Natural killer cell (primary cell): ENCODE data around the gene FAM53B. TPM values are rescaled to one million over a fixed set of nuclear protein-coding genes. Genes with fewer than 3 reads are reported as not detected.

Source experiments
- ATAC-seq, 3 donors: fragments of 150-1000 bp in 2 of 3; fragments of 200-7000 bp in 1 of 3; cut with Tn5 transposase; 1 replicate in 1 of 3; 2 replicates in 2 of 3; pipeline ENCODE4 v1.10.0; 2021; ENCODE audit warnings: mild to moderate bottlenecking in 2 of 3, moderate library complexity in 2 of 3
- DNase-seq, 2 donors: peaks; one replicate each; pipeline versions ENCODE4 v3.0.0 to v3.0.0-alpha.2; 2013 to 2021; ENCODE audit warnings: mixed read lengths in 1 of 2
- H3K27ac ChIP-seq: one replicate; pipeline ENCODE4 v1.5.1; 2013; ENCODE audit warnings: mild to moderate bottlenecking, low read length
- H3K27me3 ChIP-seq: one replicate; pipeline ENCODE4 v1.6.1; 2013; ENCODE audit warnings: low read length; ENCODE audit not compliant: control insufficient read depth, insufficient read depth
- H3K36me3 ChIP-seq: one replicate; pipeline ENCODE4 v1.6.1; 2013; ENCODE audit warnings: low read length; ENCODE audit not compliant: control insufficient read depth, insufficient read depth
- H3K4me1 ChIP-seq: one replicate; pipeline ENCODE4 v1.6.1; 2013; ENCODE audit warnings: low read length; ENCODE audit not compliant: control insufficient read depth, insufficient read depth
- H3K4me3 ChIP-seq: one replicate; pipeline ENCODE4 v1.5.1; 2013; ENCODE audit warnings: low read length
- H3K9me3 ChIP-seq: one replicate; pipeline ENCODE4 v1.6.1; 2013; ENCODE audit warnings: low read length; ENCODE audit not compliant: control insufficient read depth, insufficient read depth
- H3K27ac Mint-ChIP-seq, 2 donors: one replicate each; pipeline ENCODE4 v1.8.0; 2022; ENCODE audit warnings: mild to moderate bottlenecking in 2 of 2, mixed read lengths in 2 of 2, moderate library complexity in 1 of 2
- H3K27me3 Mint-ChIP-seq, 2 donors: one replicate each; pipeline ENCODE4 v1.8.0; 2022; ENCODE audit warnings: low read depth in 2 of 2, mixed read lengths in 2 of 2
- H3K36me3 Mint-ChIP-seq: one replicate; pipeline ENCODE4 v1.8.0; 2022; ENCODE audit warnings: mixed read lengths
- H3K4me1 Mint-ChIP-seq, 2 donors: one replicate each; pipeline ENCODE4 v1.8.0; 2022; ENCODE audit warnings: mixed read lengths in 2 of 2
- H3K4me3 Mint-ChIP-seq: one replicate; pipeline ENCODE4 v1.8.0; 2022; ENCODE audit warnings: mild to moderate bottlenecking, moderate library complexity, mixed read lengths
- H3K9me3 Mint-ChIP-seq, 2 donors: one replicate each; pipeline ENCODE4 v1.8.0; 2022; ENCODE audit warnings: mixed read lengths in 2 of 2
- CTCF ChIP-seq: fragments of 200-600 bp; IDR thresholded peaks from one replicate; pipeline ENCODE4 v1.8.0; 2022; ENCODE audit warnings: antibody characterized with exemption
- WGBS: methylation state at CpG from one replicate; pipeline ENCODE4 v1.1.7; 2013; ENCODE audit warnings: missing lambda C conversion rate; ENCODE audit not compliant: insufficient coverage; 5-methylcytosine and 5-hydroxymethylcytosine counted together
- intact Hi-C: fragments of 100-400 bp; cut with micrococcal nuclease; formaldehyde crosslinking; loops from one replicate; pipeline ENCODE4 v1.14.2; 2022
- total RNA-seq, 4 donors: library from RNA; stranded (reverse); fragments of 120-200 nt in 1 of 4; gene quantifications; one replicate each; pipeline versions ENCODE4 v1.2.3 to v1.2.4, GENCODE V29; 2013 to 2022

FAM53B gene
- total RNA-seq, 3 donors from 2014 or later (not counting 1 experiment from before 2014, with no cell fraction given), result 77.4 to 172 (median 121) TPM

GRCh38 chr10:124609698-124610097 lies 134.5 kb downstream of the FAM53B start:
- Histone ChIP-seq H3K27ac (no peak overlapping the region), H3K4me1 (peaks cover 74% of the 10 kb centered on the region), H3K9me3 (no peaks in the 10 kb centered on the region), H3K4me3 (no peak overlapping the region), H3K36me3 (no peaks in the 10 kb centered on the region), H3K27me3 (no peaks in the 10 kb centered on the region)
- Mint-ChIP-seq H3K27ac (peak overlapping the region in 1 of 2 donors; percentile 33), H3K4me3 (no peak overlapping the region), H3K9me3 (no peaks in the 10 kb centered on the region), H3K36me3 (no peaks in the 10 kb centered on the region), H3K27me3 (no peaks in the 10 kb centered on the region), H3K4me1 (peaks cover 12 to 47% of the 10 kb centered on the region in 2 donors)
- DNase-seq (no peak), ATAC-seq (no peak)
- 96% methylated on average over 11 of the region's 11 CpGs for WGBS
- intact Hi-C loops, result loop anchor here (5.0 kb wide), 1 partner anchor 108 kb away; no protein-coding TSS in a partner anchor
- no peak for TF ChIP-seq CTCF

GRCh38 chr10:124608093-124608721 lies 136.0 kb downstream of the FAM53B start:
- 93% methylated on average over 14 of the region's 14 CpGs for WGBS
- Histone ChIP-seq H3K27ac (no peak overlapping the region), H3K4me1 (peaks cover 78% of the 10 kb centered on the region), H3K27me3 (no peaks in the 10 kb centered on the region), H3K4me3 (no peak overlapping the region), H3K36me3 (no peaks in the 10 kb centered on the region), H3K9me3 (no peaks in the 10 kb centered on the region)
- H3K4me1 Mint-ChIP-seq, result peaks cover 12 to 39% of the 10 kb centered on the region in 2 donors
- H3K27me3 Mint-ChIP-seq, result no peaks in the 10 kb centered on the region
- H3K36me3 Mint-ChIP-seq, result no peaks in the 10 kb centered on the region
- H3K4me3 Mint-ChIP-seq, result no peak overlapping the region
- TF ChIP-seq CTCF, result no peak
- no peak for DNase-seq
- H3K27ac Mint-ChIP-seq, result no peak overlapping the region
- H3K9me3 Mint-ChIP-seq, result no peaks in the 10 kb centered on the region
- intact Hi-C loops, result no loop called here
- ATAC-seq, result no peak

- H3K27ac Mint-ChIP-seq, result no peak overlapping the region
- H3K4me3 Mint-ChIP-seq, result no peak overlapping the region
- H3K9me3 ChIP-seq, result no peaks in the 10 kb centered on the region
- no peak overlapping the region for H3K27ac ChIP-seq
- intact Hi-C loops, result no loop called here
- H3K4me3 ChIP-seq, result no peak overlapping the region
- H3K27me3 Mint-ChIP-seq, result no peaks in the 10 kb centered on the region
- no peaks in the 10 kb centered on the region for H3K36me3 Mint-ChIP-seq
- H3K27me3 ChIP-seq, result no peaks in the 10 kb centered on the region
- DNase-seq, result no peak
- no peaks in the 10 kb centered on the region for H3K9me3 Mint-ChIP-seq
- TF ChIP-seq CTCF, result no peak
- H3K4me1 Mint-ChIP-seq, result peaks cover 12 to 37% of the 10 kb centered on the region in 2 donors
- H3K36me3 ChIP-seq, result no peaks in the 10 kb centered on the region
- no peak for ATAC-seq
- peaks cover 78% of the 10 kb centered on the region for H3K4me1 ChIP-seq
- 97% methylated on average over 18 of the region's 18 CpGs for WGBS
These were observed 136.5 kb downstream of the FAM53B start for GRCh38 chr10:124607693-124608092.

GRCh38 chr10:124606822-124607221 lies 137.4 kb downstream of the FAM53B start:
- WGBS, result 31% methylated on average over 10 of the region's 10 CpGs
- H3K4me1 ChIP-seq, result peaks cover 78% of the 10 kb centered on the region
- H3K36me3 ChIP-seq, result no peaks in the 10 kb centered on the region
- Mint-ChIP-seq H3K4me1 (peaks cover 4 to 30% of the 10 kb centered on the region in 2 donors), H3K36me3 (no peaks in the 10 kb centered on the region), H3K4me3 (no peak overlapping the region), H3K27me3 (no peaks in the 10 kb centered on the region), H3K9me3 (no peaks in the 10 kb centered on the region), H3K27ac (no peak overlapping the region)
- H3K27me3 ChIP-seq, result no peaks in the 10 kb centered on the region
- no peak overlapping the region for H3K27ac ChIP-seq
- no peak for ATAC-seq
- intact Hi-C loops, result no loop called here
- no peak for TF ChIP-seq CTCF
- no peak for DNase-seq
- H3K4me3 ChIP-seq, result no peak overlapping the region
- no peaks in the 10 kb centered on the region for H3K9me3 ChIP-seq
